SH-SY5Y (cell line): ENCODE measurements around the gene LSM3.

Source experiments
- GATA2 ChIP-seq: IDR thresholded peaks from 2 replicates; pipeline ENCODE4 v1.6.1; 2011; ENCODE audit warnings: mild to moderate bottlenecking, low read depth, low read length
- GATA3 ChIP-seq: IDR thresholded peaks from 2 replicates; pipeline ENCODE4 v1.6.1; 2011; ENCODE audit warnings: low read depth, mild to moderate bottlenecking, low read length, moderate library complexity

DNA sequence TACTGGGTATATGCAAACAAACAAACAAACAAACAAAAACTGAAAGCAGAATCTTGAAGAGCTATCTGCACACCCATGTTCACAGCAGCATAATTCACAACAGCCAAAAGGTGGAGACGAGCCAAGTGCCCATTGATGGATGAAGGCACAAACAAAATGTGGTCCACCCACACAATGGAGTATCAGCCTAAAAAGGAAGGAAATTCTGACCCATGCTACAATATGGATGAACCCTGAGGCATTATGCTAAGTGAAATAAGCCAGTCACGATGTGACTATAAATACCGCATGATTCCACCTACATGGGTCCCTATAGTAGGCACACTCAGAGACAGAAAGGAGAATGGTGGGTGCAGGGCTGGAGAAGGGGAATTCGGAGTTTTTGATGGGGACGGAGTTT lies 24.3 kb upstream of the LSM3 start:
- no peak for TF ChIP-seq GATA3
- no peak for TF ChIP-seq GATA2
